Calu3 (cell line): ENCODE measurements around the gene TMEM229B. TPM values are rescaled to one million over a fixed set of nuclear protein-coding genes. Genes with fewer than 3 reads are reported as not detected.

Experiments
- BruUV-seq: library from RNA; stranded (reverse); fragments of 400-500 nt; replicated peaks from 2 replicates; lab custom pipeline; 2021; lab: Mats Ljungman, UMichigan
- CTCF ChIA-PET: fragments of 300-600 bp; sonication (Branson Sonifier 250); formaldehyde crosslinking; loops from one replicate; lab custom pipeline; 2022; ENCODE audit warnings: antibody characterized with exemption; lab: Charles Lee
- DNase-seq: peaks from one replicate; pipeline ENCODE4 v3.0.0; 2022
- H3K27ac Mint-ChIP-seq: one replicate; pipeline ENCODE4 v1.8.0; 2022; ENCODE audit warnings: mixed read lengths; ENCODE audit not compliant: unreplicated experiment
- H3K27me3 Mint-ChIP-seq: one replicate; pipeline ENCODE4 v1.8.0; 2022; ENCODE audit warnings: mixed read lengths; ENCODE audit not compliant: unreplicated experiment
- H3K36me3 Mint-ChIP-seq: one replicate; pipeline ENCODE4 v1.8.0; 2022; ENCODE audit warnings: mild to moderate bottlenecking, moderate library complexity, mixed read lengths; ENCODE audit not compliant: insufficient read depth, unreplicated experiment
- H3K4me1 Mint-ChIP-seq: one replicate; pipeline ENCODE4 v1.8.0; 2022; ENCODE audit warnings: mild to moderate bottlenecking, low read depth, mixed read lengths; ENCODE audit not compliant: unreplicated experiment
- H3K4me3 Mint-ChIP-seq: one replicate; pipeline ENCODE4 v1.8.0; 2022; ENCODE audit warnings: mild to moderate bottlenecking, low read depth, moderate library complexity, mixed read lengths; ENCODE audit not compliant: unreplicated experiment
- H3K9me3 Mint-ChIP-seq: one replicate; pipeline ENCODE4 v1.8.0; 2022; ENCODE audit warnings: low read depth, mixed read lengths; ENCODE audit not compliant: unreplicated experiment
- intact Hi-C: fragments of 100-400 bp; cut with micrococcal nuclease; formaldehyde crosslinking; loops from one replicate; pipeline ENCODE4 v1.10.0; 2022; ENCODE audit not compliant: unreplicated experiment
- microRNA-seq: library from miRNA; unstranded; fragments of <30 nt; microRNA quantifications from one replicate; pipeline ENCODE4 v1.2.0, GENCODE V29; 2022
- total RNA-seq: library from RNA; stranded (reverse); gene quantifications from 2 replicates; pipeline ENCODE4 v1.2.3, GENCODE V29; 2022
- TF ChIP-seq, protein P1 (sequence below): fragments of 200-600 bp; IDR thresholded peaks from one replicate; pipeline ENCODE4 v1.8.0; 2022; ENCODE audit warnings: antibody characterized with exemption; ENCODE audit not compliant: unreplicated experiment

Gene TMEM229B
- total RNA-seq, 1 experiment from 2014 or later = 0.76 TPM

DNA sequence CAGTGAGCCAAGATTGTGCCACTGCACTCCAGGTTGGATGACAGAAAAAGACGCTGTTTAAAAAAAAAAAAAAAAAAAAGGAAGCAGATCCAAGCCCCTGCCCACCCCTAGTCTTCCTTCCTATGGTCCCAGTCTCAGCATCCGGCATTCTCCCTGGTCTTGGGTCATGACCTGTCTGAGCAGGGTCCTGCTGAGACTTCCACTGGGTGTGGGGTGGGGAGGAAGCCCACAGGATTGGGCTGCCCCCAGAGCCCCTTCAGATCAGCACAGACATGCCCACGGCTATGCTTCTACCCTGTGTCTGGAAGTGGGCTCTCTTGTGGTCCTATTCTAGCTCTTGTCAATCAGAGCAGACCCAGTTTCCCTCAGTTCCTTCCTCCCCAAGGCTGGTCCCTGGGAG, 64.0 kb downstream of the TMEM229B start:
- Mint-ChIP-seq H3K4me3 (no peak overlapping the region), H3K36me3 (no peaks in the 10 kb centered on the region), H3K9me3 (no peaks in the 10 kb centered on the region), H3K27ac (no peak overlapping the region), H3K27me3 (peaks cover 14% of the 10 kb centered on the region), H3K4me1 (peaks cover 12% of the 10 kb centered on the region)
- intact Hi-C loops = no loop called here
- TF ChIP-seq, protein P1, sequence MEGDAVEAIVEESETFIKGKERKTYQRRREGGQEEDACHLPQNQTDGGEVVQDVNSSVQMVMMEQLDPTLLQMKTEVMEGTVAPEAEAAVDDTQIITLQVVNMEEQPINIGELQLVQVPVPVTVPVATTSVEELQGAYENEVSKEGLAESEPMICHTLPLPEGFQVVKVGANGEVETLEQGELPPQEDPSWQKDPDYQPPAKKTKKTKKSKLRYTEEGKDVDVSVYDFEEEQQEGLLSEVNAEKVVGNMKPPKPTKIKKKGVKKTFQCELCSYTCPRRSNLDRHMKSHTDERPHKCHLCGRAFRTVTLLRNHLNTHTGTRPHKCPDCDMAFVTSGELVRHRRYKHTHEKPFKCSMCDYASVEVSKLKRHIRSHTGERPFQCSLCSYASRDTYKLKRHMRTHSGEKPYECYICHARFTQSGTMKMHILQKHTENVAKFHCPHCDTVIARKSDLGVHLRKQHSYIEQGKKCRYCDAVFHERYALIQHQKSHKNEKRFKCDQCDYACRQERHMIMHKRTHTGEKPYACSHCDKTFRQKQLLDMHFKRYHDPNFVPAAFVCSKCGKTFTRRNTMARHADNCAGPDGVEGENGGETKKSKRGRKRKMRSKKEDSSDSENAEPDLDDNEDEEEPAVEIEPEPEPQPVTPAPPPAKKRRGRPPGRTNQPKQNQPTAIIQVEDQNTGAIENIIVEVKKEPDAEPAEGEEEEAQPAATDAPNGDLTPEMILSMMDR = no peak
- no peak for DNase-seq
- CTCF ChIA-PET = interaction anchor here (1.4 to 5.1 kb wide), 2 partner anchors 89 to 147 kb away, joined by 4 to 64 read pairs; no protein-coding TSS in a partner anchor
- BruUV-seq = no TSS peak

- no peaks in the 10 kb centered on the region for H3K36me3 Mint-ChIP-seq
- H3K4me3 Mint-ChIP-seq = no peak overlapping the region
- H3K4me1 Mint-ChIP-seq = peaks cover 9% of the 10 kb centered on the region
- intact Hi-C loops = no loop called here
- BruUV-seq = no TSS peak
- no peaks in the 10 kb centered on the region for H3K9me3 Mint-ChIP-seq
- TF ChIP-seq, protein P1 = no peak
- DNase-seq = no peak
- CTCF ChIA-PET = interaction anchor here (0.6 to 1.1 kb wide), 2 partner anchors 148 to 894 kb away, joined by 3 read pairs; no protein-coding TSS in a partner anchor
- peaks cover 14% of the 10 kb centered on the region for H3K27me3 Mint-ChIP-seq
- no peak overlapping the region for H3K27ac Mint-ChIP-seq
Measured at GRCh38 chr14:67423424-67423823, 65.1 kb downstream of the TMEM229B start.

GRCh38 chr14:67421356-67422224, 66.9 kb downstream of the TMEM229B start:
- no peak overlapping the region for H3K27ac Mint-ChIP-seq
- peaks cover 8% of the 10 kb centered on the region for H3K4me1 Mint-ChIP-seq
- H3K4me3 Mint-ChIP-seq = no peak overlapping the region
- TF ChIP-seq, protein P1 = no peak
- peaks cover 14% of the 10 kb centered on the region for H3K27me3 Mint-ChIP-seq
- no TSS peak for BruUV-seq
- DNase-seq = no peak
- no peaks in the 10 kb centered on the region for H3K36me3 Mint-ChIP-seq
- CTCF ChIA-PET = no interaction called here
- no peaks in the 10 kb centered on the region for H3K9me3 Mint-ChIP-seq
- intact Hi-C loops = no loop called here

Small RNAs within 50 kb of the gene (microRNA-seq; reads per million reads assigned to microRNA genes)
- gene MIR5694 = not detected

Other genes with a start within 250 kb of the TMEM229B start
- 35.0 and 40.4 TPM in 2 replicates for gene PALS1, start 247.3 kb downstream of the TMEM229B start, total RNA-seq
- 45.1 and 53.3 TPM in 2 replicates for gene ATP6V1D, start 128.9 kb downstream of the TMEM229B start, total RNA-seq
- gene EIF2S1, start 128.4 kb downstream of the TMEM229B start, total RNA-seq = 148 and 161 TPM in 2 replicates
- 34.8 and 39.5 TPM in 2 replicates for gene PLEK2, start 76.6 kb downstream of the TMEM229B start, total RNA-seq
- 11.8 and 13.6 TPM in 2 replicates for gene PLEKHH1, start 44.6 kb upstream of the TMEM229B start, total RNA-seq
- 19.0 and 19.7 TPM in 2 replicates for gene PIGH, start 111.5 kb upstream of the TMEM229B start, total RNA-seq
- gene ARG2, start 131.2 kb upstream of the TMEM229B start, total RNA-seq = 11.2 and 18.4 TPM in 2 replicates
- gene VTI1B, start 185.9 kb upstream of the TMEM229B start, total RNA-seq = 70.3 and 75.5 TPM in 2 replicates
- 117 and 133 TPM in 2 replicates for gene RDH11, start 207.0 kb upstream of the TMEM229B start, total RNA-seq
- 0.38 and 0.51 TPM in 2 replicates for gene RDH12, start 213.2 kb upstream of the TMEM229B start, total RNA-seq